Endothelial cell of hepatic sinusoid (primary cell): ENCODE data around the gene PXDC1.

Experiments used
- in situ Hi-C: cut with HindIII; loops from 2 replicates; pipeline ENCODE4 v1.10.0; 2017; ENCODE audit warnings: low sequenced_read_pairs

Gene PXDC1

DNA sequence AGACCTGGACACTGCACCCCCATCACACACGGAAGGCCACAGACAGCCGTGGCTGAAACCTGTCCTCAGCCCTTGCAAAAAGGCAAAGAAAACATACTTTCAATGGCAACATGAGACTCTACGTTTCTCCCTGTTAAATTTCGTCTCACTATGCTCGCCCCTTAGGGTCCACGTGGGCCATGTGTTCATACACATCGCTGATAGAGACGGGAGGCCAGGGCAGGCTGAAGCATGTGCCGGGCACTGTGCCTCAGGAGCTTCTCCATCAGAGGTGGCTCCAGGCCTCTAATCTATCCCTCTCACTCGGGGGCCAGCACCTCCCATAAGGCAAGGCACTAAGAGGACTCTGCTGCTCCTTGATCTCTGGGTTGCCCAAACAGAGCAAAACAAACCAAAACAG, 17.5 kb downstream of the PXDC1 start:
- in situ Hi-C loops, result no loop called here

DNA sequence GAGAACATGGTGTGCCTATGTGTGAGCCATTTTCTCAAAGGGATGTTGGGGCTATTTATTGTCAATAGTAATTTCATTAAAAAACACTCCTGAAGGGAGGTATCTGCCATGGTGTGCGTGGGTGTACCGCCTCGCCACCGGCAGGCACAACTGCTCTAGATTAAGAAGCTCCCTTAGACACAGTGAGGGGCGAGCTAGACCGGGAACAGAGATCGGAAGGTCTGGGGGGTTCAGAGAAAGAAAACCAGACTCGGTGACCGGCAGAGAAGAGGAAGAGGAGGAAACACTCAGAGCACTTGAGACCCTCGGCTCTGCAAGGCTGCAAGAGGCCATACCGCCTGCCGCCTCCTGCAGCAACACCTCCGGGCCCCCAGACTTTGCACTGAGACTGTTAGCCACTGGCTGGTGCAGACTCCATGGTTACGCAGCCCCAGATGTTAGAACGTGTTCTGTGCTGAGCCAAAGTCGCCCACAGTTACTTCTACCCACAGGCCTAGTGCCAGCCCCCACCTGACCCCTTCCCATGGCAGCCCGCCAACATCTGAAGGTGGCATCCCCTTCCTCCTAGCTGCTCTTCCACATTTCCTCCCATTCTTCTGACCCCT, 18.1 kb downstream of the PXDC1 start:
- in situ Hi-C loops, result no loop called here

DNA sequence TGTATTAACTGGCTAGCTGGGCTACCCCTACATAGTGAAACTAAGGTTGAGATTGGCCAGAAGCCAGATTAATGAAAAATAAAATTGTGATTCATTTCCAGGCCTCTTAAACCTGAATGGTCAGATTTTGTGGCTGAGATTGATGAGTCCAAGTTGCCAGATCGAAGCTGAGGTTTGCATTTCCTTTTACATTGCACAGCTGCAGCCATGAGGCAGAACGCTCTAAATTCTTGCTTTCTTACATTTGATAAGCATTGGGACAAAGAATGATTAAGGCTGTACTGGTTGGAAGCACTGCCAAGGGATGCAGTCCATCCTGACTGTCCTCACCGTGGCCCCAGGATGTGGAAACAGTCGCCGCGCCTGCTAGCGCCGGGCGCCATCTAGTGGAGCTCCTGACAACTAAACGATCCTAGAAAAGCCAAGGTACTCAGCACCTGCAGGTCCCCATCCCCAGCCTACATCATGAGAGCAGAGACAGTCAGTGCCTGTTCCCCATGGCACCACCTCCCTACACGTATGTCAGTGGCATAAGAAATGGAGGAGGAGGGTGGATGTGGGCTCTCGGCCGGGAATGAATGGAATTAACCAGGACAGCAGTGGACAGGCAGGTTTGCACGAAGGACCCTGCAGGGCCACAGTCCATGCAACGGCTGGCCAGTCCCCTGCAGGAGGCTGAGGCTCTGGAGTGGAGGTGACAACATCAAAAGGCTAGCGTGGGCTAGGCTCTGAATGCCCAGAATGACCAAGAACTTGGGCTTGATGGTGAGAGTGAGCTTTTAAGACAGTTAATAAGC, 19.0 kb downstream of the PXDC1 start:
- in situ Hi-C loops, result no loop called here

DNA sequence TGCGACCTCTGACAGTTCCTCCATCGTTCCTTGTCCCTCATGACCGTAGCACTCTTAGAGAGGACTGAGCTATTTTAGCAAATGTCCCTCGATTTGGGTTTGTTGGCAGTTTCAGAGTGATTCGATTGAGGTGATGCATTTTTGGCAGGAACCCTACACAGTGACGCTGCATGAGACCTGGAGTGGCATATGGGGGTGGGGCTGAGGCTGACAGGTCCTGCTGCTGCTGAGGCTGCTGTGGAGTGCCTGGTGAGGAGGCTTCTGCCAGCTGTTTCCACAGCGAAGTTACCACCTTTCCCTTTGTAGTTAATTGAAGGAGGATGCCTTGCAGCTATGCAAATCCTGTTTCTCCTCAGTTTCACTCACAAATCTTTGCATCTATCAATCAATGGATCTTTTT, 19.8 kb downstream of the PXDC1 start:
- in situ Hi-C loops, result no loop called here

DNA sequence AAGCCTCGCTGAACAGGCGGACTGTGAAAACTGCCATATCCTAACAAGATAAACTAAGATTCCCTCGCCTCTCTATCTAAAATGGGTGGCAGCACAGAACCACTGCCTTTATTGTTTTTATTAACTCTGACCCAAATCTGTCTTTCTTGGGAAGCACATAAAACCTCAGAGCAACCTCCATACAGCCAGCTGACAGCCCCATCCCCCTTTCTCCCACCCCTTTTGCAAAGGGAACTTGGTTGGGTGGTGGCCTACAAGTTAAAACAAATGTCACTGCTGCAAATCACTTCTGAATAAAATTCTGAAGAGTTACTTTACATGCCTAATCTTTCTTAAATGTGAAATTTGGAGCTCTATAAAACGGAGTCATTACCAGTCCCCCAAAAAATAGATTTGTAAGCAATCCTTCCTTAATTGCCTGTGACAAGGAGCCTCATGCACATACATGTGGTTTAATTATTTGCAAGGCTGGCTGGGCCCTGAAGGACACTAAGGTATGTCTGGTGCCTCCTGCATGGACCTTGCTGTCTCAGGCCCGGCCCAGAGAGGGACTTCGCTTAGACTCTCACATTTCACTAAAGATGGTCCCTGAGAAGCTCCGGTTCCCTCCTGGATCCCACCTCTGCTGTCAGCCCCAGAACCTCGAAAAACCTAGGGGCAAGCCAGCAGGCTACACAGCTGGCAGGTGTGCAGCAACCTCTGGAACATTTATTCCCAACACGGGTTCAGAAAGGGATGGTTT, 21.7 kb downstream of the PXDC1 start:
- in situ Hi-C loops, result no loop called here

DNA sequence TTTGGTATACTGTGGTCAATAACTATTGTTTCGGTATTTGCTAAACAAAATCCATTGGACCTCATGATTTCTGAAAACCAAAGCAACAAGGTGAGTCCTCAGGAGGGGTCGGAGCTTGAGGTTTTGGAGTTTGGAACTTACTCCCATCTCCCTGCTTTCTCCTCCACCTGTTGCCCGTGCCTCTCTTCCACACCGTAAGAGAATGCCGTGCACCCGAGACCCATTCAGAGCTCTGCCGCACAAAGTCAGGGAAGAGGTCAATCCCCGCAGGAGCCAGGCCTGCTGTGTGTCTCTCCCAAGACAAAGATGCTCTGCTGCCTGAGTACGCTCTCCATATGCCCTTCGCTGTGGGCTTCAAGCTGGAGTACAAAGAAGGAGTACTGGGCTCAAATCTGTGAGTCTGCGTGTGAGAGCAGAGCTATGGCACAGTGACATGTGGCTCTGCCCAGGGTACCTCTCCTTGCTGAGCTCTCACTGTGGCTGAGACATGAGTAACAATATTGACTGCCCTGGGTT, 23.9 kb downstream of the PXDC1 start:
- in situ Hi-C loops, result no loop called here

DNA sequence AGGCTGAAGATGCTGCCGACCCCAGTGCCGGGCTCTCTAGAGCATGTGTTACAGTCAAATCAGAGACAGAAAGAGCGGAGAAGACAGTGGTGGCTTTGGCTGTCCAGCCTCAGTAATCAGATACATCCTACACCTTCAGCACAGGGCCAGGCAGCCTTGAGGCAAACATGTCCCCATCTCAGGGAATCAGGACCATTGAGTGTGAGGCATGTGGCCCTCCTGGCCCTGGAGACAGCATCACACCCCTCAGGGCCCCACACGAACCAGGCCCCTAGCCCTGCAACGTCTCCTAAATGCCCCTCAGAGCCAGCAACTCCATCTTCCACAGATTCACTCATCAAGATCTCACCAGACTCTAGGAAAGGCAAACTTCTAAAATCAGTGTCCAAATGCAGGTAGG, 24.5 kb downstream of the PXDC1 start:
- in situ Hi-C loops, result no loop called here

DNA sequence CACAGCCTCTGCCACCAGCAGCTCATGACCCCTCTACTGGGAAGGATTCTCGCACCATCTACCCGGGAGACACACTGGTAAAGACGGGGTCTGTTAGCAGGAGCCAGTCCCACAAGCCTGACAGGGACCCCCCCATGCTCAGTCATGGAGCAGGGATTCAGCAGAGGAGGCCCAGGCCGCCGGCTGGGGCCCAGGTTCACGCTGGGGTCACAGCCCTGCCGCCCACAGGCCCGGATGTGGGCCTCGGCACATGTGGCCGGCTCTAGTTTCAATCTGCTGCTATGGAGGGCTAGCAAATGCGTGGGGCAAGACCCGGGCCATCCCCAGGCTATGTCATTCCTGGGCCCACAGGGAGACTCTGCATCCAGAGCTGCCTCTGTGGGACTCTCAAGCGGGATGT, 25.1 kb downstream of the PXDC1 start:
- in situ Hi-C loops, result no loop called here

DNA sequence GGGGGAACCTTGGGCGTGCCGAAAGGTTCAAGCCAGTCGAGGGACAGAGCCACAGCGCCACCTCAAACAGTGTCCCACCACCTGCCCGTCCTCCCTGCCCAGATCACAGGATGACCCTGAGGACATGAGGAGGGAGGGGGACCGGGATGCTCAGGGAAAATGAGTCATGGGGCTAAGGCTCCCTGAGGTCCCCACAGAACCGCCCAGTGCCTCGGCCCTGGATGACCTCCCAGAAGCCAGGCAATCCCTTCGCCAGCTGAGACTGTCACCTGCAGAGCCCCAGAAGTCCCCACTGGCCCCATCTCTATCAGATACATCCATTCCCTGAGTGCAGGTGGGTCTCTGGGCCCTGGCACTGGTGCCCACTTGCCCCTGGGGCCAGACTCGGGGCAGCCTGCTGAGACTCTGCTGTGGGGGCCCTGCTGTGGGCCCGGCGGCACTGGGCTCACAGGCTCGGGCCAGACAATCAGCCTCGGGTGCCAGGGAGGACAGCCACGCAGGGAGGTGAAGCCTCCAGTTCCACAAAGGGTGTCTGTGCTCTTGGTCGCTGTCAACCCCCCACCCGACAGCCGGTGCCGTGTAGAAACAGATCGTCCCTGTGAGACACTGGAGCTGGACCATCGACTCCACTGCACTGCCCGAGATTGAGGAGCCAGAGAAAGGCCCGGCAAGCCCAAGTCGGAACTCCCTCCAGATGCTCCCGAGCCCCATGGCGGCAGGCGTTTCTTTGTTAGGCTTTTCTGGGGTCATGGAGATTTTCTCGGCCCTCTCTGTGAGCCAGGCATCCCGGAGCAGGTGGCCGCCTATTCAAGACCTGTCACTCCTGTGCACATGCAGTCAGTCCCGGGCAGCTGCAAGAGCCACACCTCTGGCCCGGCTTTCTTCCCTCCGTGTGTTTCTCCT, 26.1 kb downstream of the PXDC1 start:
- in situ Hi-C loops, result no loop called here

DNA sequence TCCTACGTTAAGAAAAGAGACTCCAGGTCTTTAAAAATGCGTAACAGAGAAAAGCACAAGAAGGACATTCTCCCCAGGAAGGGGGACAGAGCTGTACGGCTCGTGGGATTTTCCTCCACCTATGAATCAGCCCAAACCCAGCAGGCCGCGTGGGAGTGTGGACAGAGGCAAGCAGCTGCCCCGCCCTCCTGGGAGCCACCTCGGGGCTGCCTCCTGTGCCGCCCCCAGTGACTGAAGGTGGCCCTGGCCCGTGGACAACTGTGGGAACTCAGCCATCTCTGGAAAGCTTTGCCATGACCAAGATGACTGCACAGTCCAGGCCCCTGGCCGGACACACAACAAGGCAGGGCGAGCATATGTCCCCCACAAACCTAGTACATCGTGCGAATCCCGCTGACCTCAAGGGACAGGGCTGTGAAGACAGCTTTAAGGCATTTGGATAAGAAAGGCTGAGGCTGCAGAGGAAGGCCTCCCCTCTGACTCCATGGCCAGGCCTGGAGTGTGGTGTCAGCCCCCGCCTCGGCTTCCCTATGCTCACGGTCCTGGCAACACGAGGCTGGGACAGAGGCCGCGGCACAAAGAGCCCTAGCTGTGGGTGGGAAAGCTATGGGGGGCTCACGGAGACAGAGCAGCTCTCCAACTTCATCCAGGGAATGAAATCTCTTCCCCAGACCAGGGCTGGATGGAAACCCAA, 26.9 kb downstream of the PXDC1 start:
- in situ Hi-C loops, result loop anchor here (5.0 to 25.0 kb wide), 2 partner anchors 312 to 437 kb away; no protein-coding TSS in a partner anchor

DNA sequence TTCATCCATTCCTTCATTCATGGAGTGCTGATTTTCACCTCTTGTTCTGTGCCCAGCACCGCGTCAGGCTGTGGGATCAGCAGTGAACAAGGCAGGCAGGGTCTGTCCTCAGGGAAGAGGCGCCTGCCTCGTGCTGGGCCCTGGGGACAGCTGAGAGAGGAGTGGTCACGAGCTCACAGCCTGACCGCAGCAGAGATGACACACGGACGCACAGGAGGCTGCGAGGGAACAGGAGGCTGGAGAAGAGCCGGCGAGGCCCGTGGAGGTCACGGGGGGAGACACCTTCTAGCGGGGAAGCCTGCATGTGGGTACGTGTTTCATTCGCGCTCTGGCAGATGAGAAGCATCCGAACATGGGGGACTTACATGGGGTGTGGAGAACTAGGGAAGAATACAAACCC, 27.5 kb downstream of the PXDC1 start:
- in situ Hi-C loops, result loop anchor here (5.0 to 25.0 kb wide), 2 partner anchors 312 to 437 kb away; no protein-coding TSS in a partner anchor

DNA sequence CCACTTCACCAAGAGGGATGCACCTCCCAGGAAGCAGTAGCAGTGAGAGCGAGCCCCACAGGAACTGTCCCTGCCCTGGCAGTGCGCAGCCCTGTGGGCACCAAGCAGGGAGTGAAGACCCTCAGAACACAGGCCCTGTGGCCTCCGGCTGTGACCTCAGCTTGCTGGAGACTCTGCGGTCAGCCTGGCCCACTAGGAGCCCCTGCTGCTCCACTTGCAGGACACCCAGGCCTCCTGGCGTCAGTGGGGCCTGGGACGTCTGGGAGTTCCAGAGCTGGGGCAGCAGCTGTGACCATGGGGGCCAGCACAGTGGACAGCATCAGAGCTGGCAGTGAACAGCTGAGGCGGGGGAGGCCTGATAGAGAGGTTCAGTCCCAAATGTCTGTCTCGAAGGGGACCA, 28.3 kb downstream of the PXDC1 start:
- in situ Hi-C loops, result loop anchor here (5.0 to 25.0 kb wide), 2 partner anchors 311 to 436 kb away; no protein-coding TSS in a partner anchor

DNA sequence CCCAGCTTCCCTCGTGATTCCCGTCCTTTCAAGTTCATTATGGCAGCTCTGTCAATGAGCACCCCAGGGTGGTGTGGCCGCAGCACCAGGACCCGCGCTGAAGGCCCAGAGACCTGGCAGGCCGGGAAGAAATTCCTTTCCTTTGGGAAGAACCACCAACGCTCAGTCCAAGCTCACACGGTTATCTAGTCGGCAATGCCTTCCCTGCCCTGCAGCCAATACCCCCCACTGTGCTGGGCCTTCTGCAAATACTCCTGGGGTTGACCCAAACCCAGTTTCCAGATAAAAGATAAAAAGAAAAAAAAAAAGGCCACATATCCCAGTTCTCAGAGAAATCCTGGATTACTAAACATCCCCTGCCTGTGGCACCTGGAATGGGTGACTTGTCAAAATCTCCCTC, 28.7 kb downstream of the PXDC1 start:
- in situ Hi-C loops, result loop anchor here (5.0 to 25.0 kb wide), 2 partner anchors 310 to 435 kb away; no protein-coding TSS in a partner anchor

DNA sequence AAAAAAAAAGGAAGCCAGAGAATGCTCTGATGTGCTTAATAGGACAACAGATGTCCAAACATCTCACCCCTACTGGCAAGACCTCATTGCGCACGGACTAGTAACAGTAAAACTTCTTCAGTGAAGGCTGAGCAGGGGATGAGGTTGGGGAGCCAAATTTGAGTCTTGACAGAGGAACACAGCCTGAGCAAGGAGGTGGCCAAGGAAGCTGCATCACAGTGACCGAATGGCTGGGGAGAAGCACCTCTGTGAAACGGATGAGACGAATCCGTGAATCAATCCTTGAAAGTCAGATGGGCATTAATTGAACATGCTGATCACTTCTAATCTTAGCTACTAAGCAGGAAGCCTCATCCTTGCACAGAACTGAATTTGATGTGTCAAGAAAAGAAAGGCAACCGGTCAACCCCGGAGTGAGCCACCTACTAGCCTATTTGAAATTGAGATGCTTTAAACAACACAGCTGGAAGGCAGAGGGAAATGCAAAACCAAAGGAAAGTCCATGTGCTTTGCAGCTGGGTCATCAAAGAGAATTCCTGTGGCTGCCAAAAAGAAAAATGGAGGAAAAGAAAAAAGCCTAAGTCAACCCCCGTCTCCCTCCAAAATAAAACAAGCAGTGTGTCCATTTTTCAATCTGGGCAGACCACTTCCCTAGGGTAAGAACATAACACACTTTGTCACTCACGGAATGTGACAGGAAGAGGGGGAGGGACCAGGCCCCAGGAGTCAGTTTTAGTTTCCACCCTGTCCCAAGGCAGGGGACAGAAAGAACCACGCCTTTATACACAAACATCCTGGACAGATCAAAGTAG, 29.5 kb downstream of the PXDC1 start:
- in situ Hi-C loops, result loop anchor here (5.0 to 25.0 kb wide), 2 partner anchors 310 to 435 kb away; no protein-coding TSS in a partner anchor

DNA sequence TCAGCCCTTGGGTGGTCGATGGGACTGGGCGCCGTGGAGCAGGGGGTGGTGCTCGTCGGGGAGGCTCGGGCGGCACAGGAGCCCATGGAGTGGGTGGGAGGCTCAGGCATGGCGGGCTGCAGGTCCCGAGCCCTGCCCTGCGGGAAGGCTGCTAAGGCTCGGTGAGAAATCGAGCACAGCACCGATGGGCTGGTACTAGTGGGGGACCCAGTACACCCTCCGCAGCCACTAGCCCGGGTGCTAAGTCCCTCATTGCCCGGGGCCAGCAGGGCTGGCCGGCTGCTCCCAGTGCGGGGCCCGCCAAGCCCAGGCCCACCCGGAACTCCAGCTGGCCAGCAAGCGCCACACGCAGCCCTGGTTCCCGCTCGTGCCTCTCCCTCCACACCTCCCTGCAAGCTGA, 30.7 kb downstream of the PXDC1 start:
- in situ Hi-C loops, result loop anchor here (5.0 to 25.0 kb wide), 2 partner anchors 308 to 433 kb away; no protein-coding TSS in a partner anchor

DNA sequence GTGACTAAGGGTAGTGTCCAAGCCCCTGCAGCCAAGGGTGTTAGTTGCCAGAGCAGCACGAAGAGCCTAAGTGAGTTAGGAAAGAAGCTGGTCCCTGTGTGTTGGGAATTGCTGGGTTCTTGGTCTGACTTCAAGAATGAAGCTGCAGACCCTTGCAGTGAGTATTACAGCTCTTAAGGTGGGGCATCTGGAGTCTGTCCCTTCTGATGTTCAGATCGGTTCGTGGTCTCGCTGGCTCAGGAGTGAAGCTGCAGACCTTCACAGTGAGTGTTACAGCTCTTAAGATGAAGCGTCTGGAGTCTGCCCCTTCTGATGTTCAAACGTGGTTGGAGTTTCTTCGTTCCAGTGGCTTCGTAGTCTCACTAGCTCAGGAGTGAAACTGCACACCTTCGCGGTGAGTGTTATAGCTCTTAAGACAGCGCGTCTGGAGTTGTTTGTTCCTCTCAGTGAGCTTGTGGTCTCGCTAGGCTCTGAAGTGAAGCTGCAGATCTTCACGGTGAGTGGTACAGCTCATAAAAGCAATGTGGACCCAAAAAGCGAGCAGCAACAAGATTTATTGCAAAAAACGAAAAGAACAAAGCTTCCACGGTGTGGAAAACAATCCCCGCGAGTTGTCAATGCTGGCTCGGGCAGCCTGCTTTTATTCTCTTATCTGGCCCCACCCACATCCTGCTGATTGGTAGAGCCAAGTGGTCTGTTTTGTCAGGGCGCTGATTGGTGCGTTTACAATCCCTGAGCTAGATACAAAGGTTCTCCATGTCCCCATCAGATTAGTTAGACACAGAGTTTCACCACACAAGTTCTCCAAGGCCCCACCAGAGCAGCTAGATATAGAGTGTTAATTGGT, 31.8 kb downstream of the PXDC1 start:
- in situ Hi-C loops, result loop anchor here (5.0 to 25.0 kb wide), 2 partner anchors 307 to 432 kb away; no protein-coding TSS in a partner anchor

DNA sequence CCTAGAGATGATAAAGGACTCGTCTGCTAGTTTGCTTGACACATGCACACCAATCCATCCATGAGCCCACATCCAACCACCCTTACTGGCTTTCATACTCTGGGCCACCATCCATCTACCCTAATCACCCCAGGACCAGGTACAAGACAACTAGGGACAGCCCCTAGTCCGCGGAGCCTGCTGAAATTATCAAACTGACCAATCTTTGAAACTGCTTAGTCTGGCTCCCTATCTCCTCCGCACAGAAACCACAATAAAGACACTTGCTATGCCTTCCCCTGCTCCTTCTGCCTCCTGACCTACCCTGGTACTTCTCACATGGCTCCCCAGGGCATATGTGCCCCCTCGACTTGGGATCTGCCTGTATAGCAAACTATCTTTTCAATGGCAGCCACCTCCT, 33.1 kb downstream of the PXDC1 start:
- in situ Hi-C loops, result loop anchor here (25.0 kb wide), 1 partner anchor 431 kb away; no protein-coding TSS in a partner anchor

DNA sequence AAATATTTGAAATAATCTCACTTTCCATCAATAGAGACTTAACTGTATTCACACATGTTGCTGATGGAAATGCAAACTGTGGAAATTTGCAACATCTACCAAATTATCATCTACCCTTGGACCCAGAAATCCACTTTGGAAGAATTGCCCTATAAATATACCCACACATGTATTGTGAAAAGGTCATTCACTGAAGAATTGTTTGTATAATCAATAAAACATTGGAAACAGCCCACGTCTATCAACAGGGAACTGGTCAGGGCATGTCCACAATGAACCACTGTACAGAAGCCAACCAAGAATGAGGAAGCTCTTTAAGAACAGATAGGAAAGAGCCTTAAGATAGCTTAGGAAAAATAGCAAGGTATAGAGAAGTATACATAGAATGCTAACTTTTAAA, 36.2 kb downstream of the PXDC1 start:
- in situ Hi-C loops, result loop anchor here (25.0 kb wide), 1 partner anchor 428 kb away; no protein-coding TSS in a partner anchor
